Fibroblast of lung (primary cell): ENCODE results near the gene NRF1.

Source experiments
- CTCF ChIP-seq, 2 donors: IDR thresholded peaks in 1 of 2; conservative IDR thresholded peaks in 1 of 2; 1 replicate in 1 of 2; 2 replicates in 1 of 2; pipeline ENCODE4 v1.5.1; 2011 to 2012; ENCODE audit warnings: low read length in 2 of 2, control low read depth in 1 of 2, inconsistent platforms in 1 of 2, low read depth in 1 of 2, mild to moderate bottlenecking in 1 of 2
- EZH2 ChIP-seq: IDR thresholded peaks from 2 replicates; pipeline ENCODE4 v1.5.1; 2012; ENCODE audit warnings: low read length, control low read depth, mild to moderate bottlenecking; ENCODE audit errors: missing control alignments

GRCh38 chr7:129650056-129650758 is 38.7 kb downstream of the NRF1 start:
- no peak for TF ChIP-seq CTCF (conservative IDR thresholded peaks at IDR 0.05 in 1 of 2, IDR thresholded peaks at IDR 0.05 in 1 of 2; ENCODE audit: low read depth in 1 of 2, low read length in 2 of 2)
- no peak for TF ChIP-seq EZH2
